Nucleus accumbens (tissue), 56 donors: ENCODE measurements around the gene TMEM232.
A peak's percentile ranks its signal among the peaks of the same experiment; 100 is the strongest.

Source experiments
- DNase-seq, 56 donors: peaks; one replicate each; lab custom pipeline; 2025; lab: John Stamatoyannopoulos, UW

Gene TMEM232

DNA sequence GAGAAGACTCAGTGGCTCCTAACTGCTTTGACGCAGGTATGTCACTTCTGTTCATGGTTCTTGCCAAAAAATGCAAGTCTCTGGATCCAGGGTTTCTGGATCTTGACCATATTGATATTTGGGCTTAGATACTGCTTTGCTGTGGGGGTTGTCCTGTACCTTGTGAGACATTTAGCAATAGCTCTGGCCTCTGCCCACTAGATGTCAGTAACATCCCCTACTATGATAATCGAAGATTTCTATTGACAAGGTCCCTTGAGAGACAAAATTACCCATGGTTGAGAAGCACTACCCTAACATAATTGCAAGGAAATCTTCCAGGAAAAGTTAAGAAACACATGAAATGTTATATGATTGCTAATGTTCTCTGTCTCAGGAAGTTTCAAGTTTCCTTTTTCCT is 285.4 kb downstream of the TMEM232 start:
- DNase-seq: peak in 1 of 56 donors; percentile 3

DNA sequence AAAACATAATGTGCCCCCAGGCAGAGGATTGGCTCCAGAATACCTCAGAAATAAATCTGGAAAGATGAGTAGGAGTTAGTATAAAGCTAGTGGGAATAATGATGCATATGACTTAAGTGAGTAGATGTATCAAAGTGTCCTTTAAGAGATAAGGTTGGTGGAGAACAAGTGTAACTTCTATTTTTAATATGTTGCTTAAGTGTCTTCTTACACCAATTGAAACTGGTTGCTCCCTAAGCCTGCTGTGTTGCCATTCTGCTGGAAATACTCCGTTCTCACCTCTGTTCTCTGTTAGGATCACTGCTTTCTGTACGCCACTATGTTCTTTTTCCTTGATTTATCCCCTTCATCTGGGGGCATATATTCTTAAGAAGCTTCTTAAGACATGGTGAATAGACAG is 286.4 kb downstream of the TMEM232 start:
- DNase-seq: no peak

GRCh38 chr5:110439296-110439695 is 287.2 kb downstream of the TMEM232 start:
- DNase-seq: peak in 1 of 56 donors; percentile 2

- no peak for DNase-seq
Observed at GRCh38 chr5:110435207-110435606, 291.3 kb downstream of the TMEM232 start.

- no peak for DNase-seq
Observed at GRCh38 chr5:110431603-110432002, 294.9 kb downstream of the TMEM232 start.

DNA sequence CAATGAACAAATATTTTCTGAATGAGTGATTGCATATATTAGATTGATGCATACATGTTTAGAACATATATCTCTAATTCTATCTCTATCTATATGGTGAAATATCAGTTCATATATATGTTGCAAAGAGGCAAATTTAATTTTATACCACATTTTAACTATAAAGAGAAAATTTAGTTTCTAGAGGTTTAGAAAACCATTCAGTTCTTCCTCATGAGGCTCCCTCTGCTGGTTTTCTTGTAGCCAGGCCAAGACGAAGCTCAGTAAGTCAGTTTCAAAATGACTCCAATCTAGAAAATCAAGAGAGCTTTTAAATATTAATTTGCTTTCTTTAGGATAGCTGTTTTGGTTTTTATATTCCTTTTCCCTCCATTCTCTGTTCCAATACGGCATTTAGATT is 312.1 kb downstream of the TMEM232 start:
- DNase-seq: no peak

DNA sequence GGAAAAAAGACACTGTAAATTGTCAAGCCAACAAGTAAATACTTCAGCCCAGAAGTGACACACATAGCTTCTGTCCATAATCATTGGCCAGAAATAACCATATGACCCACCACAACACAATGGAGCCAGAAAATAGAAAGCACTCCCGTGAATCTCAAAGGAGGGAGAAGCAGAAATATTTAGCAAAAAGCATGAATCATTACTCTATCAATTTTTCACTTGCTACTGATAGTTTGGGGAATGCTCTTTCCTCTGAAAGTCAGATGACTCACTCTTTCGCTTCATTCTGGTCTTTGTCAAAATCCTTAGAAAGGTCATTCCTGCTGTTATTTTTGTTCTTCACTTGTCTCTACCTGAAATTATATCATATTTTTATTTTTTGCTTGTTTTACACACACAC is 312.6 kb downstream of the TMEM232 start:
- no peak for DNase-seq

DNA sequence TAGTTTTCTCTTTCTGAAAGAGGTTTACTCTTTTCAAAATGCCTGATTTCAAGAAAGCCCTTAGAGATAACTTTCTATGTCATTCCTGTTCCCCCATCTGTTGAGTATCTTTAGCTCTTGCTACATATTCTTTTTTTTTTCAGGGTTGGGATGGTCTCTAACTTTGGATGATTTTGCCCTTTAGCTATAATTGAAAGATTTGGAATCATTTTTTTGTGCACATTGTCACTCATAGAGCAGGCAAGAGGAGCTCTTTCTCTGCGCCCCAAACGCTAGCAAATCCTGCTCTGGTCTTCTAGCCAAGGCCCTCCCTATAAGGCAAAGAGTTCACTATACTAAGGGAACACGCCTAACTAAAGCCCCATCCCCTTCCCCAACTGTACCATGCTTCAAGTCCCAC is 316.9 kb downstream of the TMEM232 start:
- no peak for DNase-seq

GRCh38 chr5:110402562-110402961 is 323.9 kb downstream of the TMEM232 start:
- no peak for DNase-seq

DNA sequence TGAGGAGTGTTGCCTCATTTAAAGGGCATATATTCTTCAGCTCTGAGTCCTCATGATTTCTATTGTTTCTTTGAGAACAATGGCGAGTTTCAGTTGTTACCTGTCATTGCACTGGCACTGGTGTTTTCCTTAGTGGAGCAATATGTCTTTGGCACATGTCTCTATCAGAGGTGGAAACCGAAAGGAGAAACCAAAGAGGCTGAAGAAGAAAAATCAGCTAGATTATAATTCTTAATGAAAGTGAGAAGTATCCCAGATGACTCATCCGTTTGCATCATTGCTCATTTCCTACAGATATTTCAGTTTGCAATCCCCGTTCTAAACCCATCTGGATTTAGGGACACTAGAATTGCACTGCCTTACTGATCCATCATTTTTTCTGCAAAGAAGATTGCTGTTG is 324.6 kb downstream of the TMEM232 start:
- no peak for DNase-seq

DNA sequence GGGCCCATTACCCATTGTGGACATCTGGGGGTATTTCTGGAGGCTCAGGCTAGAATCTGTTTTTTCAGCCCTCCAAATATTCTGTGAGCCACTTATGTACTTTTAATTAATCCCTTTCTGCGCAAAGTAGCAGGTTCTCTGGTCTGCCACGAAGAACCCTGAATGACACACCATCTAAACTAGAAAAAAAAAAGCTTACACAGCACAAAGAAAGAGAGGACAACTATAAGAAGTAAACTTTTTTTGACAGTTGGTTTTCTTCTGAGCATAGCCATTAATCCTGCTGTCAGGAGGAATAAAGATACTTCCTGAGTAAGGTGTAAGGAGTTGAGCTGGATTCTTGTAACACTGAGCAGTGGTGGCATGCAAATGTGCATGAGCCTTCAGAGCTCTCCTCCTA is 327.5 kb downstream of the TMEM232 start:
- no peak for DNase-seq

GRCh38 chr5:110397281-110397680 is 329.2 kb downstream of the TMEM232 start:
- no peak for DNase-seq

DNA sequence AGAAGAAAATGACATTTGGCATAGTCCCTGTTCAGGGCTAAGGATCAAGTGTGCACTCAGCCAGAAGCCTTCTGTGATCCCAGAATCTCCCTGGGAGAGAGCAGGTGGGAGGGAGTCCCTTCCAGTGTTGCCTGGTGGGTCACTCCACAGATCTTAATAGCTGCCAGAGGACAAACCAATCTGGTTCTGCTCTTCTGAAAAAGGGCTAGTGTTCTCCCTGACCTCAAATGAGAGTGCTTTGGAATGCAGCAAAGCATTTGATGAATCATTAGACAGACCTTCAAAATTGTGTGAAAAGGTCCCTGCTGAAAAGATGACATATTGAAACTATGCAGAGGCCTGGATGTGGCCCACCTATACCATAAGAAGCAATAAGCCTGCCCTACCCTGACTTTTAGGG is 339.7 kb downstream of the TMEM232 start:
- peak in 34 of 56 donors; percentile 0 to 54 (median 15) for DNase-seq

GRCh38 chr5:110383231-110383630 is 343.2 kb downstream of the TMEM232 start:
- DNase-seq: no peak

DNA sequence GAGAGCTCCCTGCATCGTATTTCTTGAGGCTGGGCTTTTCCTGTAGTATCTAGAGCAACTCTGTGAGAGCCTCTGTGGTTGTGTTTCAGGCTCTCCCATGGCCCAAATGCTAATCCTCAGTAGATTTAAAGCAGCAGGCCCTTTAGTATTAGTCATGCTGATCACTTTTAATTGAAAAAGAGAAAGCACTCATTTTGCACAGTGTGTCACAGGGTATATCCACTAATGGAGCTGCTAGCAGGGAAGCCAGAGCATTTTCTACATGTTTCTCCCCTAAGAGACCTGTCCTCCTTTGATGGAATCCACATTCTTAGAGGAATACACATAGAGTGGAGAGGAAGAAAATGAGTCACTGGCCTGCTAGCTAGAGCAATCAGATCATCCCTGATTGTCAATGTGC is 348.5 kb downstream of the TMEM232 start:
- no peak for DNase-seq

DNA sequence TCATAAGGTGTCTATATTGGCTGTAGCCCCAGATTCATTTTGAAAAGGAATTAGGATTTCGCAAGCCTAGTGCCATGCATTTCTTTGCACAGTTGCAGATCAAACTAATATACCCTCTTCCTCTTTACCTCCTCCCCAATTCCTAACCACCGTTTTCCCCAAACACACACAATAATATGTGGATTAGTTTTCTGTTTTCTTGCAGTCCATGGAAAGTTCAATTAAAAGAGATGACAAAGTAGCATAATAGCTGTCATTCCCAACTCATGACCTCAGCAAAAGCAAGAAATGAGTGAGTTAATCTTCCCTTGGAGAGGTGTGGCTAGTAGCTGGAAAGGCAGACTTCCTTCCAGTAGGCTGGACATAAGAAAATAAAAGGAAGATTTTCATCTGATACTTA is 349.1 kb downstream of the TMEM232 start:
- no peak for DNase-seq

DNA sequence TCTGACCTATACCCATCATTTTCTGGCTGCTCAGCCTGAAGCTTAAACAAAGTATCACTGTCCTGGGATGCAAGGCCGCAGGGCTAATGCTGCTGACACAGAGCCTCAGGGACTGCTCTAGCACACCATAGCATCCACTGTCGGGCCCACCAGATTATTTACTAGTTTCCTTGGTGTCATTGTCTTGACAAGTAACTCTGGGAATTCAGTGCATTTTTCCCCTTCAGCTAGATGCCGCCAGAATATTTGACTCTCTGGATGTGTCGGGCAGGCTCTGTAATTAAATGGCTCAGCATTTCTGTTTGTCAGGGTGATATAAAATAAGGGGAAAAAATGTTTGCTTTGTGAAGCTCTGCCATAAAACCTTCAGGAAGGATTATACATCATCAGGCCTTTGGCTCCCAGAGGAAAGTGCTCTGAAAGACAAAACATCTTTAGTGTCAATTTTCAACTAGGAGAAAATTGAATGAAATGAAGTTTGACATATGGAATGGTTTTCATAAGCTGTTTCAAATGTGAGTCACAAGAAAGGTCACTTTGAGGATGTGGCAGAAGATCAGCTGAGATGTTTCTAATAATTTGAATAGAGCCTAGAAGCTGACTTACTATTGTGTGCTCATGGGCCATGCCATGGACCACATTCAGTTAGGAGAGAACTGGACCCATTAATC is 350.1 kb downstream of the TMEM232 start:
- no peak for DNase-seq

- no peak for DNase-seq
Observed at GRCh38 chr5:110371725-110372041, 354.8 kb downstream of the TMEM232 start.

- no peak for DNase-seq
Observed at GRCh38 chr5:110371011-110371724, 355.3 kb downstream of the TMEM232 start.
